ENCODE results near the gene SEMA3A.

SEMA3A gene

DNA sequence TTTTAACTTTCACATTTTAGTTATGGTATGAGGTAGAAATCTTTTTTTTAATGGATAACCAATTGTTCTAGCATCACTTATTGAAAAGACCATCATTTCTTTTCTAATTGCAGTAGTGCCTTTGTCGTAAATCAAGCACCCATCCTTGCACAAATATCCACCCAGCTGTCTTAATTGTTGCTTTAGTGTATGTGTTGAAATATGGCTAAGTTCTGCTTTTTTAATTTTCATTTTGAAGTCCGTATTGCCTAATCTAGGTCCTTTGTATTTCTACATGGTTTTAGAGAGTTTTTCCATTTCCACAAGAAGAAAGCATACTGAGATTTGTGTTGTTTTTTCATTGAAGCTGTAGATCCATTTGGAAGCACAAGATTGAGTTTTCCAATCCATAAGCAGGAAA lies 286.1 kb downstream of the SEMA3A start:
- no peak for DNase-seq
